Epithelial cell of prostate (primary cell): ENCODE measurements around the gene MARK2.
"Not testable (repeated sequence)": the region's sequence is repeated elsewhere in the genome, so short reads cannot be mapped to it uniquely, and the experiment has no call there.

ENCODE experiments used
- DNase-seq: peaks from one replicate; pipeline ENCODE4 v3.0.0-alpha.2; 2011; ENCODE audit warnings: low read depth, low spot score
- H3K27ac ChIP-seq: fragments of 450-650 bp; 2 replicates; pipeline ENCODE4 v1.5.1; 2017; ENCODE audit warnings: mild to moderate bottlenecking

The MARK2 gene

DNA sequence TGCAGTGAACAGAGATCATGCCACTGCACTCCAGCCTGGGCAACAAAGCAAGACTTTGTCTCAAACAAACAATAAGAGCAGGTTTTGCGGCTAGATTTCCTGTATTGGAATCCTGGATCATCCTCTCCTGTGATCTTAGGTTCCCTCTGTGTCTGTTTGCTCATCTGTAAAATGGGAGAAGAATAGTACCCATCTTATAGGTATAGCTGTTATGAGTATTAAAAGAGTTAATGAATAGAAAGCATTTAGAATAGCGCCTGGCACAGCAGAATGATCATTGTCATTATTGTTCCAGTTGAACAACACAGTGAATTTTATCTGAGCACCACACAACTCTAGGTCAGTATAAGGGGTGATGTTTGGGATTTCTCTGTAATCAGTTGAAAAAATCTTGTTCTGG is 10.8 kb downstream of the MARK2 start:
- DNase-seq: no peak
- no peak overlapping the region for H3K27ac ChIP-seq

DNA sequence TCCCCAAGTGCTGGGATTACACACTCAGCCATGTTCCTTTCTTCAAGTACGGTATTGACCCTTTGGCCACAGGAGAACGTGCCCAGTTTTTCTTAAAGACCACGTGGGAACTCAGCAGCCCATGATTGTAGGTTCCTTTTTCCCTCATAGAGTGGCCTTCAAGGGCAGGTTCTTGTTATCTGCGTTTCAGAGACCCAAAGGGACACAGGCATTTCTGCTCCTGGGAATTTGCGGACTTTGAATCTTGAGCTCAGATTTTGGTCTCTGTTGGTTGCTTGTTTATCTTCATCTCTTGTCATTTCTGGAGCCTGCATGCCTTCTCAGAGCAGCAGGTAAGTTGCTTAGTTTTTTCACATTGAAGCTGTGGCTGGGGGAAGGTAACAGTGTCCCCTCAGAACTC is 12.0 kb downstream of the MARK2 start:
- no peak for DNase-seq
- no peak overlapping the region for H3K27ac ChIP-seq

DNA sequence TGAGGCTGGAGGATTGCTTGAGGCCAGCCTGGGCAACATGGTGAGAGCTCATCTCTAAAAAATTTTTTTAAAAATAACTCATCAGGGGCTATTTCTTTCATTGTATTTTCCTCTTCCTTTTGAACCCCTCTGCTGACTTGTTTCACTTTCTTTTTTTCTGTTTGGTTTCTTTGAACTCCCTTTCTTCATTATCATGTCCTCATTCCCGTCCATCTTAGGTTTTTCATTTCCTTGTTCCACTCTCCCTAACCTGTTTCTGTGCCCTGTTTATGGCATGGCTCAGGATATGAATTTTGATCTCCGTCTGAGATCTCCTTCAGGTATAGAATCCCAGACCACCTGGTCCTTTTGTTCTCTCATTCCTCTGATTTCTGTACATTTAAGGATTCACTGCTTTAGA is 12.5 kb downstream of the MARK2 start:
- H3K27ac ChIP-seq: no peak overlapping the region
- DNase-seq: no peak

DNA sequence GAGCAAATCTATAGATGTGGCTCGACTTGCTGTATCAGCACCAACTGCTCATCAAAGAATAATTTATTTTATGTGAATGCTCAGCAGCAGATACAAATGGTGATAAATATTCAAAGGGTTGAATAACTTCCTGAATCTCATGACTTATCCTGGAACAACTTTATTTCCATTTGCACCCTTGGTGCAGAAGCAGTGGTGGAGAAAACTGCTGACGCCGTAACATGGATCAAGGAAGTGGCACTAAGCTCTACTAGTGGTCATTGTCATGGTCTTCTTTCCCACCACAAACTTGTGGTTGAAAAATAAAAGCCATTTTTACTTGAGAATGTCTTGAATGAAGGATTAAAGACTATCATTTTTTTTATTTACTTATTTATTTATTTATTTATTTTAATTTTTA is 14.6 kb downstream of the MARK2 start:
- DNase-seq: no peak
- no peak overlapping the region for H3K27ac ChIP-seq

DNA sequence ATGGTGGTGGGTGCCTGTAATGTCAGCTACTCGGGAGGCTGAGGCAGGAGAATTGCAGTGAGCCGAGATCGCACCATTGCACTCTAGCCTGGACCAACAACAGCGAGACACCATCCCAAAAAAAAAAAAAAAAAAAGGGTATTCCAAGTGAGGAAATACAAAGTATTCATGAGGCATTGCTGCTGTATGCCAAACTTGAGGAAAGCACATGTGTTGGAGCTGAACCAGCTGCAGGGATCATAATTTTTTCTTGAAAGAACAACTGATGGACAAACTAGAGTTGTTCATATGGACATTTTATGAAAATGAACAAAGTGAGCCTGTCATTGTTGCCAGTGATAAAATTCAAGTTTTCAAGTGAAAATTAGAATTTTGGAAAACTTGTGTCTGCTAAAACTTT is 15.8 kb downstream of the MARK2 start:
- no peak overlapping the region for H3K27ac ChIP-seq
- no peak for DNase-seq

DNA sequence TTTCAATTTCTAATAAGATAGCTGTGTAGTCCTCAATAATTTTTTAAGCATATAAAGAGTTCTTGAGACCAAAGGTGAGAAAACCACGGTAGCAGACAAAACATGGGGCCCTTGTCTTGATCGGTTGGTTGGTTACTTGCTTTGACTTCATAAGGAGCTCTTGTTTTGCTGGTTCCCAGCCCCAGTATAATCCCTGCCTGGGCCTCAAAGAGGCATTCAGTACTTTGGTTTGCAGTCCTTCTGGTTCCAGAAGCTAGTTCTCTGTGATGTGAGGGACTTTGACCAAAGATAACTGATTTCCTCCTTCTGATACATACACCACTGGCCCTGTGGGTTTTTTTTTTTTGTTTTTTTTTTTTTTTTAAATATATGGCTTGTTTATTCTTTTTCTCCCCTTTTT is 17.1 kb downstream of the MARK2 start:
- no peak overlapping the region for H3K27ac ChIP-seq
- no peak for DNase-seq

DNA sequence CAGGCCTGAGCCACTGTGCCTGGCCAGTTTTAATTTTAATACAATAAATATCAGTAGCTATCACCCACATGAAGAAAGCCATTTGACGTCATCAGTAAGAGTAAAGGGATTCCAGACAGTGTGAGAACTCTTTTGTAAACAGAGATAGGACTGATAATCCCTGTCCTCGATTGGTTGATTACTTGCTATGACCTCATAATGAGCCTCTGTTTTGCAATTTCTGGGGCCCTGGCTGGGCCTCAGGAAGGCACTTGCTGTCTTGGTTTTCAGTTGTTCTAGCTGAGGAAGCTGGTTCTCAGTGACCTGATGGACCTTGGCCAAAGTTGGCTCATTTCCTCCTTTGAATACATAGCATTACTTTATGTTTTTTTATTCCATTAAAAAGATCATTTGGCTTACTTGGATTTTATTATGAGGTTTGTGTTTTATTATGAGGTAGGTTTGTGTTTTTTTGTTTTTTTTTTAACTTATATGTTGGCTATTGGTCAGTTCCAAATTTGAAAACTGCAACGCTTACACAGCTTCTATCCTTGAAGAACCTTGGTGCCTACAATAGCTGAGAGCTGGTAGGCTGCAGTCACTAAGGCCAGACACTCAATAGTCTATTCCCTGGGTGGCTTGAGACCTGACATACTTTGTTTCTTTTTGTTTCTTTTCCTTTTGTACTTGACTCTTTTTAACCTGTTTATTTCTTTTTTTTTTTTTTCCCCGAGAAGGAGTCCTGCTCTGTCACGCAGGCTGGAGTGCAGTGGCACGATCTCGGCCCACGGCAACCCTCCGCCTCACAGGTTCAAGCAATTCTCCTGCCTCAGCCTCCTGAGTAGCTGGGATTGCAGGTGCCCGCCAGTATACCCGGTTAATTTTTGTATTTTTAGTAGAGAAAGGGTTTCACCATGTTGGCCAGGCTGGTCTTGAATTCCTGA is 20.0 kb downstream of the MARK2 start:
- no peak overlapping the region for H3K27ac ChIP-seq
- no peak for DNase-seq

DNA sequence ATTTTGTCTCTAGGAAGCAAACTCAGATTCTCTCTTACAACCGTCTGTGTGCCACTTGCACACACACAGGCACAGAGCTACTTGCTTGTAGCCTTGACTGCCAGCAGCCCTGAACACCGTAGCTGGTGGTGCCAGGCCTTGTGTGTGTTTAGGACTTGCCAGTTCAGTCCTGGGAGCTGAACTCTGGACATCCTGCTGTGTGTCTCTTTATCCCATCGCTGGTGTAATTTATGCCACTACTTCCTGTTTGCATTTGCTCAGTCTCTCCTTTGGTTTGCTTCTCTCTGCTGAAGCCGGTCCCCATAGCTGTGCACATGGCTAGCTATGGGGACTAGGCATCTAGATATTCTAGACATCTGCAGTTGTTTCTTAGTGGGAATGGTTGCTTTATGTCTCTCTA is 24.0 kb downstream of the MARK2 start:
- no peak overlapping the region for H3K27ac ChIP-seq
- DNase-seq: no peak

DNA sequence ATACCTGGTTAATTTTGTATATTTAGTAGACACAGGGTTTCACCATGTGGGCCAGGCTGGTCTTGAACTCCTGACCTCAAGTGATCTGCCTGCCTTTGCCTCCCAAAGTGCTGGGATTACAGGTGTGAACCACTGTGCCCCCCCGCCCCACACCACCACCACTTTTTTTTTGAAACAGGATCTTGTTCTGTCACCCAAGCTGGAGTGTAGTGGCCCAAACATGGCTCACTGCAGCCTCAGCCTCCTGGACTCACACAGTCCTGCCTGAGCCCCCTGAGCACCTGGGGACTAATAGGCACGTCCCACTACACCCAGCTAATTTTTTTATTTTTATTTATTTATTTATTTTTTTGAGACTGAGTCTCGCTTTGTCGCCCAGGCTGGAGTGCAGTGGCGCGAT is 24.7 kb downstream of the MARK2 start:
- not testable (repeated sequence) for DNase-seq, H3K27ac ChIP-seq

DNA sequence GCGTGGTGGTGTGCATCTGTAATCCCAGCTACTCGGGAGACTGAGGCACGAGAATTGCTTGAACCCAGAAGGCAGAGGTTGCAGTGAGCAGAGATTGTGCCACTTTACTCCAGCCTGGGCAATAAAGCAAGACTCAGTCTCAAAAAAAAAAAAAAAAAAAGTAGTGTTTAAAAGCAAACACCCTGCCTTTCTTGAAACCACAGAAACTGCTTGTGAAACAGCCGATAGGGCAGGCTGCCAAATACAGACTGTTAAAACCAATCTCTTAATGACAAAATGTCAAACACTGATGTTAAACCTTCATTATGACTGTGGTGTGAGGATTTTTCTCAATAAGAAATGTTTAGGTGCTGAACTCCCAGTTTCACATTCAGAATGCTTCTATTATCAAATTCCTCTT is 27.3 kb downstream of the MARK2 start:
- no peak overlapping the region for H3K27ac ChIP-seq
- DNase-seq: no peak

DNA sequence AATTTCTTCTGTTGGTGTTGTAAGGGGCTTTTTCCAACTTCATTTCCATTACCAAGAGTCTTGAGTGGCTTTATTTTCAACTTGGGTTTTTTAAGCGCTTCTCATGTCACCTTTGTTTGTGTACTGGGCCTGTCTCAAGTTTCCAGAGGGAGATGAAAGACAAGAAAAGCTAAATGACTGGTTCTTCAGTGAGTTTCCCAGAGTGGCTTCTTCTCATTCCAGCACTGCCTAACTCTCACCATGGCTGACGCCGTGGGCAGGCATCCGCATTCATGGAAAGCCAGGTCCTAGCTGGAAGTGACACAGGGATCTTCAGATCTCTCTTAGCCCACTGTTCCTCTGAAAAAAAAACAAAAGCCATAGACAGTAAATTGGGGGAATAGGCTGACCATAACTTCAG is 28.6 kb downstream of the MARK2 start:
- no peak for DNase-seq
- H3K27ac ChIP-seq: no peak overlapping the region

DNA sequence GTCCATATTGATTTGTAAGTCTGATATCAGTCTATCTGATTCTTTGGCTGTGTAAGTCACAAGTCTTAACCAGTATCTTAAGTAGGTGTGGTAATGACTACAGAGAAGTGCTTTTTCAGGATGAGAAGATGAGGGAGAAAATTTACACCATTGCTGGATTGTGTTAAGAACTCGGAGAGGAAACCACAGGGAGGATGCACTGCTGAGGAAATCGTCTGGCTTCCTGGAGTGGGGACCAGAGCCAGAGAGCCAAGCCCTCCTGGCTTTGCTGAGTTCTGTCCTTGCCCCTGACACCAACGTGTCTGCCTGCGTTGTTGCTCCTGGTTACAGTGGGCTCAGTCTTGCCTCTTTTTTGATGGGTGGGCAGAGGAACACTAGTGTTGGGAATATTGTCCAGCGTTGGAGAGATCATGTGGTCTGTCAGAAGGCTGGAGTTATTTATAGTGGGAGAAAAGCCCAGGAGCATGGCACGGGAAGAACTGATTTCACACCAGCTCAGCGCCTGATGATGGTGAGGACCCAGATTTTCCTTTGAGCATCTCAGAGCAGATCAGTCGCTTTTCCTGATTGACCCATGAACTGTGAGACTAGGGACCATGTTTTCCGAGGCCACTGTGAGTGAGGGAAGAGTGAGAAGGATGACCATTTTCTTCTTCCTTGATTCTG is 29.6 kb downstream of the MARK2 start:
- DNase-seq: no peak
- H3K27ac ChIP-seq: peak overlapping the region; percentile 35

DNA sequence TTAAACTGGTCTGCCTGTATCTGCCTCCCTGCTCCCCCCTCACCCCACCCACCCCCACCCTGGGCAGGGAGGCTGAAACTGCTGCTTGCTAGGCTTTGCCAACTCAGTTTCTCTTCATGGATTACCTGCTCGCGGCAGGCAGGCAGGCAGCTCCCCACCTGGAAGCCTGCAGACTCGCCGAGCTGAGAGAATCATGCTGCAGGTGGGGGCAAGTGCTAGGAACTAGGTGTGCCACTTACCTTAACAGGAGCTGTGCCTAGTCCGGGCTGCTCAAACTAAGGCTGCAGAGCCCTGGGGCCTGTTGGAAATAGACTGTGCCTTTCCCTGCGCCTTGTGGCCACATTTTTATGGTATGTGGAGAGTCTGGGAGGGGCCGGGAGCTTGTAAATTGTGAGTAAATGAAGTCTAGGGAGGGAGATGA is 30.3 kb downstream of the MARK2 start:
- peak overlapping the region; percentile 35 for H3K27ac ChIP-seq
- peak; percentile 56 for DNase-seq

DNA sequence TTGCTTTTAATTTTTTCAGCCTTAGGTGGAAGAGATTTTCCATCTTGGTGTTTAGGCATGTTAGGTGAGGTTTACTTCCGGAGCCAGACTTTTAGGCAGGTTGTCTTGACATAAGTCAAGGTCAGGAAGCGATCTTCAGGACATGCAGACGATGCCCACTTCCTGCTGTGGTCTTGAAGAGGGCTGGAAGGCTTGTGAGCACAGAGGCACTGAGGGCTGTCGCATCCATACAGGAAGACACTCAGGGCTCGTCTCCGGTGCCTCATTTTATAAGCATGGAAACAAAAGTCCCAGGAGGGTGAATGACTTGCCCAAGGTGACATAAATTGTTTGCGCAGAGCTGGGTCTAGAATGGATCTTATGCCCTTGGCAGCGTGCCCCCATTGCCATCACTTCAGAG is 30.8 kb downstream of the MARK2 start:
- no peak for DNase-seq
- H3K27ac ChIP-seq: peak overlapping the region; percentile 35

DNA sequence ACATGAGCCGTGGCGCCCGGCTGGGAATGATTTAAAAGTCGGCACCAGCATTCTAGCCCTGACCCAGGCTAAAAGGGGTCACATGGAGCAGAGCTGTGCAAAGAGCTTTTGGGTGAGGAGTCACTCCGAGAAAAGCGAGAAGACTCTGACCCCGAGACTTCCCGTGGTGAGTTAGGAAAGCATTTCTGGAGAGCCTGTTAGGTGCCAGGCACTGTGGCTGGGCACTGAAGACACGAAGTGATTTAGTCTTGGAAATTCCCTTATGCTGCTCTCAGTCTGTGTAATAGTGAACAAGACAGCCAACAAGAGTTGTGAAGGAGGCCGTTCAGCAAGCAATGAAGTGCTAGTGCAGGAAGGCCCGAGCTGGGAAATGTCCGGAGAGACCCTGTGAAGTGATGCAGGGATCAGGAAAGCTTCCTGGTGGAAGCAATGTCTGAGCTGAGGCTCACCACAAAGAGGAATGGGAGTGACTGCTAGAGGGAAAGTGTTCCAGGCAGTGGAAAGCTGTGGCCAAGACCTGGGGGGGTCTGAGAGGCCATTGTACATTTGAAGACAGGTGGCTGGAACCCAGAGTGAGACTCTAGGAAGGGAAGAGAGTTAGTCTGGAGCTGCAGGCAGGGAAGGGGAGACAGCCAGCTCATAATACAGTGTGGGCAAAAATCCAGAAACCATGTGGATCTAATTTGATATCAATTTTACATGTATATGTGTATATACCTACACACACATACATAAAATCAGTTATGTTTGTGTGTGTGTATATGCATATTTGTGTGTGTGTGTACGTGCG is 31.6 kb downstream of the MARK2 start:
- H3K27ac ChIP-seq: no peak overlapping the region
- DNase-seq: no peak

DNA sequence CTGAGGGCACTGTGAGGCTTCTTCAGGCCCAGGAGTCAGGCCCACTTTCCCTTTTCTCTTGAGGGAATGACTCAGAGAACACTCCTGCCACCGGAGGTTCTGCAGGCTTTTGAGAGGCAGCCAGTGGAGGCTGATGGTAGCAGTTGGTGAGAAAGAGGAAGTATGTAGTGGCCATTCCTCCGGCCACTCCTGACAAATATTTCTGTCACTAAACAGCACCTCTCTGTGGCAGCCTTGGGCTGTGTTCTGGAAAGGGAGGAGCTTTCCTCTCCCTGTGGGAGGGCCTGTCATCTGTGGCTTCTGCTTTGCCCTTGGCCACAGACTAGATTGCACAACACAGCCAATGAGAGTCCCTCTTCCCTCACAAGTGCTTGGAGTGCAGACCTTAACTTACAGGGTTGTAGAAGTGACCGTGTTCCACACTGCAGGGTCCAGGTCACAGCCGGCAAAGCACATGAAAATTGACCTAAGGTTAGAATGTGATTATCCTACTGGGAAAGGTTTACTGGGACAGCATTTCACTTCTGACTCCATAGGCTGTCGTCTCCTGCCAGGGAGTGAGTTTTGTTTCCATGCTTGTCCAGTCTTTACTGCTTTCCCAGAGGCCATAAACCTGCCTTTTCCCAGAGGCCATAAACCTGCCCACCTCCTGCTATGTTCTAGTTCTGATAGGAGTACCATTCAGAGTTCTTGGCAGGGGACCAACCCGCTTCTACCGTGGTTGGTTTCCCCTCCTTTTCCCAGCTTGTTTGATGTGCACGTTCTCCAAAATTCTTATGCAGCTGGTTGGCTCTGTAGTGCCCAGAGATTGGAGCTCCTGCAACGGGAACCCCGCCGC is 33.3 kb downstream of the MARK2 start:
- DNase-seq: peak; percentile 72
- peak overlapping the region; percentile 28 for H3K27ac ChIP-seq

DNA sequence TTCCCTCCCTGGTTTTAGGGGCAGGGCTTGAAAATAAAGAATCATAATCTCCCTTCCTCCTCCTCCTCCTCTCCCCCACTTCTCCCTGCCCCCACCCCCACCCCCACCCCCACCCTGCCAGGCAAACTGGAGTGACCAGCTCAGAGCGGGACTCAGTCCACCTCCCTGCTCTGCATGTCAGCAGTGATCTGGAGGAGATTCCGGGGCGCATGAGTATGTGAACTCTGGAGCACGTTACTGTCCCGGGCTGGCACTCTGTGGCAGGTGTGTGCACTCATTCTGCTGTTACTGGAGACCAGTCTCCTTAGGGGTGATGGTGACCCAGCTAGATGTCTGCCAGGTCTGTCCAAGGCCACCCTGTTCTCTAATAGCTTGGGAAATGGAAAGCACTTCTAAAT is 33.9 kb downstream of the MARK2 start:
- no peak overlapping the region for H3K27ac ChIP-seq

DNA sequence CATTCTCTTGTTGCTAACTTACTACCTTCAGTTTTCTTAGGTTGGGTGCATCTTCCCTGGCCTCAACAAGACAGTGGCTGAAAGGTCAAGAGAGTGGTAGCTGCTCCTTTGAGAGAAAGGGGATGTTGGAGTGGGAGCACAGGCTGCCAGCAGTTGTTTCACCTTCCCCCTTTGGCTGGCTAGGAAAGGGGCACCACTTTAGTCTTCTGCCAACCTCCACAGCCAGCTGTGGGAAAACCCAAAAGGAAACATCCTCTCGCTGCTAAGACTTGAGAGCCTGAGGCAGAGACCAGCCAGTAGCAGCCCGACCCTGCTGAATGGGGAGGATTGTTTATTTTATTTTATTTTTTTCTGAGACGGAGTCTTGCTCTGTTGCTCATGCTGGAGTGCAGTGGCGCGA is 34.4 kb downstream of the MARK2 start:
- H3K27ac ChIP-seq: no peak overlapping the region
- DNase-seq: no peak

More for the DNA sequence above, 33.9 kb downstream of the MARK2 start:
- DNase-seq: no peak

DNA sequence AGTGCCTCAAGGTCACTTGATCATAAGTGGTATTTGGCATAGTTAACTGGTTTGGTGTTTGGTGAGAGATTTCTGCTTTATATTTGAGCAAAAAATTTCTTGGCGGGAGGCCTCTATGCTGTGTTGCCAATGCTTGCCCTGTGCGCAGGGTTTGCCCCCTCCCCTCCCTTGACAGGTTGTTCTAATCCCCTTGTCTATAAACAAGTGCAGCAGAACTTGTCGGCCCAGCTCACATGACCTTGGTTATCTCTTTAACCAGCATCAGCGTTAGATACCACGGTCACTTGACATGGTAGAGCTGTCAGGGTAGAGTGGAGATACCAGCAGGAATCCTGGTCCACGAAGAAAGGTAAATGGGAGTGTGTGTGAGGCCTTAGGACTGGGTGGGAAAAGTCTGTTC is 35.6 kb downstream of the MARK2 start:
- H3K27ac ChIP-seq: no peak overlapping the region
- no peak for DNase-seq

DNA sequence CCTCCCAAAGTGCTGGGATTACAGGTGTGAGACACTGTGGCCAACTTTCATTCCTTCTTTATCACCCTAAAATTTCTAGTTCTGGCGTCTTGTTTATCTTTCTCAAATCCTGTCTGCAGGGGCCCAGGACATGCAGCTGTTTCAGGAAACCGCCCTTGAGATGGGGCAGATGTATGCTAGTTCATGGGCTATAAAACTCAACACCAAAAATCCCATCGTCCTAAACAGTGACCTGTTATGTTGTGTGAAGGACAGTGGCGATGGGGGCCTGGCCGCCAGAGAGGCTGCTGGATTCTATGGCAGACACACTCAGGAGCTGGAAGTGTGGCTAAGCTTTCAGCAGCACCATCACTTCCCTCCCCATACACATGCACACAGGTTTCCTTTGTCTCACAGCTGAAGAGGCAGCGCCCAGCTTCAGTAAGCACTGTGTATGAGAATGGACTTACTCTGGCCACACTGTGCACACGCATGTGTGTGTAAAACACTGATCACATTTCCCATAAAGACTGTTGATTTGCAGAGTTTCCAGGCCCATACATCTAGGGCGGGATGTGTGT is 36.7 kb downstream of the MARK2 start:
- no peak for DNase-seq
- H3K27ac ChIP-seq: no peak overlapping the region
